ENCODE results near the gene DOP1A.

The DOP1A gene

DNA sequence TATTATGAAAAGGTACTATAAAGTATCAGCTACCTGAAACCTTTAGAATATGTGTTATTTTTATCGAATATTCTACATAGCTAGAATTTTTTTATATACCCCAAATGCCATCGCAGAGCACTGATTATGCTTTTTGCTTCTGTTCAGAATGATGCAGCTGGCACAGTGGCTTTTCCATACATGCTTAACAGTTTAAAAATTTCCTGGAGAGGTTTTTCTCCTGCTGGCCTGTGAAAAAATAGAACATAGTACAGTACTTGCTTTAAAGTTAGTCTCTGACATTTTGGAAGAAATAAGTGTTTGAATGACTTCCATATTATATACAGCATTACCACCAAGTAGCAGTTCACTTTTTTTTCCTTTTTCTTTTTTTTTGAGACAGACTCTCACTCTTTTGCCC lies 5.3 kb downstream of the DOP1A start:
- no peak for DNase-seq

DNA sequence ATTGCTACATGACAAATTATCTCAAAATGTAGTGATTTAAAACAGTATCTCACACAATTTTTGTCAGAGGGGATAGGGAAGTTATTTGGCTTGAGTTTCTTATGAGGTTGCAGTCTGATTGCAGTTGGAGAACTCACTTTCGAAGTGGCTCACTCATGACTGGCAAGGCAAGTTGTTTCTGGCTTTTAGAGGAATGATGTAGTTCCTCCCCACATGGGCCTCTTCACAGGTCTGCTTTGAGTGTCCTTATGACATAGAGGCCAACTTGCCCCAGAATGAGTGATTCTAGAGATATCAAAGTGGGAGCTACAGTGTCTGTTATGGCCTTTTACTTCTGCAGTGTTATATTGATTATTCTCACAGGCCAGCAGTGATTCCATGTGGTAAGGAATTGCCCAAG lies 6.1 kb downstream of the DOP1A start:
- no peak for DNase-seq

DNA sequence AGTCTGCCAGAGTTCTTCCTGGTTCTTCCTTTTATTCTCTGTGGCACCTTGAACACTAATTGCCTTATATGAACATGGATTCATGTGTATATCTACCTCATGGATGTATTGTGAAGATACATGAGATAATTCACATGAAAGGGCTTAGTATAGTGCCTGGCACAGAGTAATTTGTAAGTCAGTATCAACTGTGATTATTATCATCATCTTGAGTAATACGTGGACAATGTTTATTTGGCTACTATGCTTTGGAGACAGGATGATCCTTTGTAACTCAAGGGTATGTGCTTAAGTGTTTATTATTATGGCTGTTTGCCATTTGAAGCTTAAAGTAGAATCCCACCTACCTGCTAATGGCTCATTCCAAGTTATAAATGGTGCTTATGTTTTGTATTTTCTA lies 16.0 kb downstream of the DOP1A start:
- no peak for DNase-seq

DNA sequence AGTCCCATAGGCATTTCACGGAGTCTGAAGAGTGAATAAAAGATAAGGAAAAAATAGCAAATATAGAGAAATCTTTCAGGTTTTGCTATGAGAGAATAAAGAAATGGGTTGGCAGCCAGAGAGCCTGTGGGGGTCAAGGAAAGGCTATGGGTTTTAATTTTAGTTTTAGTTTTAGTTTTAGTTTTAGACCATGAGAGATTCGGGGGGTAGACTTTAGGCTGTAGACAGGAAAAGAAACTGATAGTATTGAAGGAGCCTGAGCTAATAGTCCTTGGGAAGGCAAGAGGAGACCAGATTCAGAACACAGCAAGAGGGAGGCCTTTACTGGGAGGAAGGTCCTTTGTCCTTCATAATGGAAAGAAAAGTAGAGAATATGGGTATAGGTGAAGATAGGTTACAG lies 19.3 kb downstream of the DOP1A start:
- no peak for DNase-seq

DNA sequence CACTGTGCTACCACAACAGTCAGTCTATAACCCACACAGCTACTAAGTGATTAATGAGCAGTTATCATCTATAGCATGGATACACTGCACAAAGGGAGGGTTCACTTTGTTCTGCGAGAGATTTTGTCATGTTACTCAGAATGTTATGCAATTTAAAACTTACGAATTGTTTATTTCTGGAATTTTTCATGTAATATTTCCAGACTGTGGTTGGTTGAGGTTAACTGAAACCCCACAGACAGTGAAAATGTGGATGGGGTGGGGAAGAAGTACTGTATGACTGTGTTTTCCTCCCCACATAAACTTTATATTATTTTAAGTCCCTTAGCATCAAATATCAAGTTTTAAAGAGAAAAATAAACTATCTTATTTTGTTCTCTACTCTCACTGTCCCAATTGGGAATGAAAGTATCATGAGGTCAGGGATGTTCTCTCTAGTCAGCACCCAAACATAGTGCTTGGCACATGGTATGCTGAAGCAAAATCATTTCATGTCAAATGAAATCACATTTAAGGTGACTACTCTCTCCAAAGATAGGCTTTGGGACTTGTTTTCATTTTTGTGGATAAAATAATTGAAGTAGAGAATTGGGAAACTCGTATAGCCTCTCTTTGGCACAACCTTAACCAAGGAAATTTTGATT lies 25.4 kb downstream of the DOP1A start:
- no peak for DNase-seq

DNA sequence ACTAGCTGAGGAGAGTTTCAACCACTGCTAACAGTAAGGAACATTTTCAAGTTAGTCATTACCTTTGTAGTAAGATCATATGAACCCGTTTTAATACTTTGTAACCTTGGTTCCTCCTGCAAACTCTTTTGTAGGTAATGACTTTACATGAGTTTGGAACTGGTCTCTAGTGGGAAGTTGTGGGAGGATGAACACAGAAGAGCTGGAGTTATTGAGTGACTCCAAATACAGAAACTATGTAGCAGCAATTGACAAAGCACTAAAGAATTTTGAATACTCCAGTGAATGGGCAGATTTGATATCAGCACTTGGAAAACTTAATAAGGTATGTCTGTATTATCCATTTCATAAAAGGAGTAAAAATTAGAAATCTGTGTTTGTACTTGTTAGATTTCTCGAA lies 29.3 kb downstream of the DOP1A start:
- DNase-seq: no peak

DNA sequence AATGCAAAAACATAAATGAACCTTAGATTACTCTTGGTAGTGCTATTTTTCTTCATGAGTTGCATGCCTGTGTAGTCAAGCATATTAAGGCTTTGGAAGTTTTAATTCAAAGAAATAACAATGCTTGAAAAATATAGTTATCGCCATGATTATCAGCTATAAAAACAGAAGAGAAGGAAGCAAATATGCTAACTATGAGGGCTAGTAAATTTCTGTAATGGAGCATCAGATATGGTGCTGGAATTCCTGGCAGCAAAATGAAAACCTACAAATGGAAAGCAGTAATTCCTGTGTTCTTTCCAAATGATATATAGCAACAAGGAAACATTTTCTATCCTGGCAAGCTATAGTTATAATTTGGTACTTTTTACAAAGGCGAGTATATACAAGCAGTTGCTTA lies 29.7 kb downstream of the DOP1A start:
- no peak for DNase-seq

DNA sequence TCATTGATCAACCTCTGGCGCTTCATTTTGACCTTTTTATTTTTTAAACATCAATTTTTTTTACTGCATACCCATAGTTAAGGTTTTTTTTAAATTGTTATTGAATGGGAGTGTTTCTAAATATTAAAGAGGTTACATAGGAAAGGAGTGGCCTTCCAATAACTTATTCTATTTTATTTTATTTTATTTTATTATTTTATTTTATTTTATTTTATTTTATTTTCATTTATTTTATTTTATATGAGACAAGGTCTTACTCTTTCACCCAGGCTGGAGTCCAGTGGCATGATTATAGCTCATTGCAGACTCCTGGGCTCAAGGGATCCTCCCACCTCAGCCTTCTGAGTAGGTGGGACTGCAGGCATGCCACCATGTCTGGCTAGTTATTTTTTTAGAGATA lies 30.2 kb downstream of the DOP1A start:
- DNase-seq: no peak

DNA sequence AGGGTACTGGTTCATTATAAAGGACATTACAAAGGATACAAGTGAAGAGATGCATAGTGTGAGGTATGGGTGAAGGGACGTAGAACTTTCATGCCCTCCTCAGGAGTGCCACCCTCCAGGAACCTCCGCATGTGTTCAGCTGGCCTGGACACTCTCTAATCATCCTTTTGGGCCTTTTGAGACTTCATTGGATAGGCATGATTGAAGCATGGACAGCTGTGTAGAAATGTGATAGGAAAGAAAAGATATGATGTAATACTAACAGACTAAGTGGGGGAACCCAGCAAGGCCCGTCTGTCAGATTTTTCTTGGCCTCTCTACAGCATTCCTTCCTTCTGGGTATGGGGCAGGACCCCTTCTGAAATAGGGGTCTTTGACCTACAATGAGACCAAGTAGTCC lies 31.1 kb downstream of the DOP1A start:
- DNase-seq: no peak

DNA sequence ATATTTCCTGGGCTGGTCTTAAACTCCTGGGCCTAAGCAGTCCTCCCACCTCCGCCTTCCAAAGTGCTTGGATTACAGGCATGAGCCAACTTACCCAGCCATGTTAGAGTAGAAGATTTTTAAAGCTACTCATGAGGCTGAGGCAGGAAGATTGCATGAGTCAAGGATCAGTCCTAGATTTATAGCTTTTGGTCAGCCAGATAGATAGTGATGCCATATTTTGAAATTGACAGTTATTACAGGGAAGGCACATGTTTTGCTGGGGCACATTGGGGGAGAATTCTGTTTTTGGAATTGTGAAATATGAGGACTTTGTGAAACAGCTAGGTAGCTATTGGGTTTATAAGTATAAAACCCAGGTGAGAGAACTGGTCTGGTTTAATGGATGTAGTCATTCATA lies 40.9 kb downstream of the DOP1A start:
- no peak for DNase-seq

DNA sequence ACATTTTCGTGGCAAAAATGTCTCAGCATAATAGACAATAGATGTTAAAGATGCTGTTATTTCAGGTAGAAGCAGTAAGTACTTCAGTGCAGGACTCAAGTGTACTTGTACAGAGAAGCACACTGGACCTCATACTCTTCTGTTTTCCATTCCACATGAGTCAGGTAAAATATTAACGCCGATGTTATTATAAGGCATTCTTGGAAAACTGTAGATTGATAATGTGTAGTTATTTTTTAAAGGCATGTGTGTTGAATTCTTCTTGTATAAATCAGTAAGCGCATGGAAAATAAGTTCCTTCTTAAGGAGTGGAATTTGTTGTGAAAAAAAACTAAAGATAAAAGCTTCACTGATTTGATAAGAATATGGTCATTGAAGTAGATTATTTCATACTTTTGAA lies 45.8 kb downstream of the DOP1A start:
- no peak for DNase-seq

DNA sequence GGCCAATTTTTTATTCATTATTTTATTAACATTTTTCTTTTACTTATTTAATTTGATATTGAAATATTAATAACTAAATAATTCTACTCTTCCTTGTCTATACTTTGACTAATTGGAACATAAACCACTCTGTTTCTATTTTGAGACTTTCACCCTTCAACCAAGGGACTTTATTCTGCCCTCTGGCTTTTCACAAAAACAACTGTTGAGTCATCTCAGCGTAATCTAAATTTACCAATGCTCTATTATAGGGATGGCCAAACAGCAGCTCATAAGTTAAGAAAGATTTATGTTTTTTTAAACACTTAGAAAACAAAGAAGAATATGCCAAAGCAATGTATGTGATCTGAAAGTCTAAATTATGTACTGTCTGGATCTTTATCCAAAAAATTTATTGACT lies 46.7 kb downstream of the DOP1A start:
- DNase-seq: no peak

DNA sequence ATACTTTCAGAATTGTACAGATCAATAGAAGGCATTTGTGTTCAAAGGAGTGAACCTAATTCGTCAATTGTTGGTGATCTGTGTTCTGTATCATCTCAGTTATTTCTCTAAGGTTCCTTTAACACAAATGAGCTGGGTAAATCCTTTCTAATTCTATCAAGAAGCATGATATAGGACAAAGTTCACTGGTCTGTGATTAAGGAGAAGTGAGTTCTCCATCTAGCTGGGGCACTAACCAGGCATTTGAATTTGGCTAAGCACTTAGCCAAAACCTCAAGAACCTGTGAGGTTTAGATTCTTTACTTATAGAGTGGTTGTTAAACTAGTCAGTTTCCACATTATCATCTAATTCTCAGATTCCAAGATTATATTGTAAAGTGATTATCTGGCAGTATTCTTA lies 50.3 kb downstream of the DOP1A start:
- no peak for DNase-seq

DNA sequence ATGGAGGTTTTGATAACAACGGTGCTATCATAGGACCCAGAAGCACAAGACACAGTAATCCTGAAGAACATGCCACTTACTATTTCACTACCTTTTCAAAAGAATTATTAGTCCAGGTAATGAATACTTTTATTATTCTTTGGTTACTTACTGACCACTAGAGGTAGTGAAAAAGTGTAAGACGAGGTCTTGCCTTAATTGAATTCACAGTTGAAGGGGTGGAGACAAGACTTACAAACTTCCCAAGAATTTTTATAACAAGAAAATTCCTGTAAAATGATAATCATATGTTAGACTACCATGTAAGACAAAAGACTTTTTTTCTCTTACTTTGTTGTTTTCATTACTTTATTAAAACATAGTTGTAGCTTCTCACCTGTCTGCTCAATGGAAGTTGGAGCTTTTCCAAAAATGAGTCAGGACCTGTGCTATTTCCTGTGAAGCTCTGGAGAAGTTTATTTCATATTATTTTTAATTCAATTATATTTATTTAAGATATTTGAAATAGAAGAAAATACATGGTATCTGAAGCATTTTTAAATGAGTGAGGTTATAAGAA lies 52.4 kb downstream of the DOP1A start:
- DNase-seq: no peak

DNA sequence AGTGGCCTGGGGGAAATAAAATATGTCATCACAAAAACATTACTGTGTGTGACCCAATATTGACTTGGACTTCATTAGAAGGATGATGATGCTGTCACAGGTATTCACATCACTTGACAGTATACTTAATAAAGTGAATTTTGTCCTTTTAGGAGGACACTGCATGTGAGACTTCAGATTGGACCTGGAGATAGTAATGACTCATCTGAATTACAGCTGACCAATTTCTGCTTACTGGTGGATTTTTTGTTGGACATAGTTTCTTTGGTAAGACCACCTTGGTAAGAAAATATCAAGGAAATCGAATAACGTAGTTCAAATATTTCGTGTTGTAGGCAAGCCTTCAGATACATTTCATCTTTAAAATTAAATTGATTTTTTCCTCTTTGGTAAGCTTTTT lies 57.1 kb downstream of the DOP1A start:
- no peak for DNase-seq

DNA sequence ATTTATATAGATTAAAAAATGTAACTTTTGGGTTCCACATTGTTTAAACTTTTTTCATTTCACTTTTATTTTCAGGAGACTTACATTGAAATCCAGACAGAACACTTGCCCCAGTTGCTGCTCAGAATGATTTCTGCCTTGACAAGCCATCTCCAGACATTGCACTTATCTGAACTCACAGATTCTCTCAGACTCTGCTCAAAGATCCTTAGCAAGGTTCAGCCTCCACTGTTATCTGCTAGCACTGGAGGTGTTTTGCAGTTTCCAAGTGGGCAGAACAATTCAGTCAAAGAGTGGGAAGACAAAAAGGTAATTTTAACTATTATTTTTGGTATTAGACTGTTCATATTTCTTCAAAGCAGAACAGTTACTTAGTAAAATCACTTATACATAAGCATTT lies 58.0 kb downstream of the DOP1A start:
- DNase-seq: no peak

DNA sequence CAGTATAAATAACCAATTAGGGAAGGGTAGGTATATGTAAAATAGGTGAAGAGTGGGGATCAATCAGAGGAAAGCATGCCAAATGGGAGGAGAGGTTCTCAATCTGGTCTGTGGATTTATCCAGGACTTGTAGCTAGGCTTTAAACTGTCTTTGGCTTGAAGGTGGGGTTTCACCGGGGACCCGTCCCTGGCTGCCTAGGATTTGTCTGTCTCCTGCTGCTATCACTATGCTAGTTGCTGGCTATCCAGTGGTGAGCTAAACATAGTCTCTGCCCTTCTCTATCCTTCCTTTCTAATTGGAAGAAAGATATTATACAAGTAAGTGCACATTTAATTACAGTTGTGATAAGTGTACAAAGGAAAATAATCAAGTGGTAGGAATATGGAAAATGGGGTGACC lies 58.8 kb downstream of the DOP1A start:
- no peak for DNase-seq

DNA sequence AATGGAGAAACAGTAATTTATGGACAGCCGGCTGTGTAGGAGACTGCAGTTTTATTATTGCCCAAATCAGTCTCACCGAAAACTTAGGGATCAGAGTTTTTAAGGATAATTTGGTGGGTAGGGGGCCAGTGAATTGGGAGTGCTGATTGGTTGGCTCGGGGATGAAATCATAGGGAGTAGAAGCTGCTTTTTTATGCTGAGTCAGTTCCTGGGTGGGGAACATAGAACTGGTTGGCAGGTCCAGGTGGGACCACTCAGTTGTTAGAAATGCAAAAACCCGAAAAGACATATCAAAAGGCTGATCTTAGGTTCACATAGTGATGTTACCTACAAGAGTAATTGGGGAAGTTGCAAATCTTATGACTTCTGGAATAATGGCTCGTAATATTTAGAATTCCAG lies 59.3 kb downstream of the DOP1A start:
- DNase-seq: no peak

DNA sequence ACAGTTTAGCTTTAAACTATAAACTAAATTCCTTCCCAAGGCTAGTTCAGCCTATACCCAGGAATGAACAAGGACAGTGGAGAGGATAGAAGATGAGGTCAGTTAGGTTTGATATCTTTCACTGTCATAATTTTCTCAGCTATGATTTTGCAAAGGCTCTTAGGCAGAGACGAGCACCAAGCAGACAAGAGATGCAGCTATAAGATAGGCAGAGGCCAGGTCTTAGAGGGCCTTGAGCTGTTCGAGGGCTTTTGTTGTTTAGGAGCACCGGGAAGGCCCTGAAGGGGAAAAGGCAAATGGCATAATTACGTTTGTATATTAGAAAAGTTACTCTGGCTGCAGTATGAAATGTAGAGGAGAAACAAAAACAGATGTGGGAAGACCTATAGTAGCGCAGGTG lies 59.8 kb downstream of the DOP1A start:
- DNase-seq: no peak

DNA sequence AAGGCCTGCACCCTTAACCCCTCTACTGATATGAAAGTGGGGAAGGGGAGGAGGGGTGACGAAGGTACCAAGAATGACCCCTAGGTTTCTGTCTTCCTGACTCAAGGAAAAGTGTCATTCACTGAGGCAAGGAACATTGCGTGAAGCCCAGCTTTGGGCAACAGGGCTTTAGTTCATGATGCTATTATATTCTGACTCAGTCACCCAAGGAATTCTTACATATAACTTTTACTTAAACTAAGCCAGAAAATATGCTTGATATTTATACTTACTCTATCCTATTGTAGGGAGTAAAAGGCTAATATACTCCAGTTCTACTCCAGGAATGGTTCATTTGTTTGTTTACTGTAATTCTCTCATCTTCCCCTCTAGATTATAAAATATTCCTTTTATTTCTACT lies 60.5 kb downstream of the DOP1A start:
- no peak for DNase-seq

DNA sequence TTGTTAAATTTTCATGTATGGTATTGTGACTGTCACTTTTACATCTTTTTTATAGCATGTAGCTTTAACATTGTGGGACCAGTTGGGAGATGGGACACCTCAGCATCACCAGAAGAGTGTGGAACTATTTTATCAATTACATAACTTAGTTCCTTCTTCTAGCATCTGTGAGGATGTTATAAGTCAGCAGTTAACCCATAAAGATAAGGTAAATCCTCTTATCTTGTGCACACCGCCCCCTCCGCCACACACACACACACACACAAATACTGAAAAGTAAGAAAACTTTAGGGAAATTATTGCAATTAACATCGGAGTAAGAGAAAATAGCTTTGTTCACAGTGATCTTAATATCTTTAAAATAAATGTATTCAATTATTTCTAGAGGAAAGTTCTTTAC lies 64.7 kb downstream of the DOP1A start:
- DNase-seq: no peak

DNA sequence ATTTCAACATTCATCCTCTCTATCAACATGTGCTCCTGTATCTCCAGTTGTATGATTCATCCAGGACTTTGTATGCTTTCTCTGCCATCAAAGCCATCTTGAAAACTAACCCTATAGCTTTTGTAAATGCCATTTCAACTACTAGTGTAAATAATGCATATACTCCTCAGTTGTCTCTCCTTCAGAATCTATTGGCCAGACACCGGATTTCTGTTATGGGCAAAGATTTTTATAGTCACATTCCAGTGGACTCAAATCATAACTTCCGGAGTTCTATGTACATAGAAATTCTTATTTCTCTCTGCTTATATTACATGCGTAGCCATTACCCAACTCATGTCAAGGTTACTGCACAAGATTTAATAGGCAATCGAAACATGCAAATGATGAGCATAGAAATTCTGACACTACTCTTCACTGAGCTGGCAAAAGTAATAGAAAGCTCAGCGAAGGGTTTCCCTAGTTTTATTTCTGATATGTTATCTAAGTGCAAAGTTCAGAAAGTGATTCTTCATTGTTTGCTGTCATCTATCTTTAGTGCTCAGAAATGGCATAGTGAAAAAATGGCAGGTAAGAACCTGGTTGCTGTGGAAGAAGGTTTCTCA lies 70.7 kb downstream of the DOP1A start:
- no peak for DNase-seq

DNA sequence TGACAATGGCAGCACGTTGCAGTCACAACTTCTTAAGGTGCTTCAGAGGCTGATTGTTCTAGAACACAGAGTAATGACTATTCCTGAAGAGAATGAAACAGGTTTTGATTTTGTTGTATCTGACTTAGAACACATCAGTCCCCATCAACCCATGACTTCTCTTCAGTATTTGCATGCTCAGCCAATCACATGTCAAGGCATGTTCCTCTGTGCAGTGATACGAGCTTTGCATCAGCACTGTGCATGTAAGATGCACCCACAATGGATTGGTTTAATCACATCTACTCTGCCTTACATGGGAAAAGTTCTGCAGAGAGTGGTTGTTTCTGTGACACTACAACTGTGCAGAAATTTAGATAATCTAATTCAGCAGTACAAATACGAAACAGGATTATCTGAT lies 71.3 kb downstream of the DOP1A start:
- no peak for DNase-seq

DNA sequence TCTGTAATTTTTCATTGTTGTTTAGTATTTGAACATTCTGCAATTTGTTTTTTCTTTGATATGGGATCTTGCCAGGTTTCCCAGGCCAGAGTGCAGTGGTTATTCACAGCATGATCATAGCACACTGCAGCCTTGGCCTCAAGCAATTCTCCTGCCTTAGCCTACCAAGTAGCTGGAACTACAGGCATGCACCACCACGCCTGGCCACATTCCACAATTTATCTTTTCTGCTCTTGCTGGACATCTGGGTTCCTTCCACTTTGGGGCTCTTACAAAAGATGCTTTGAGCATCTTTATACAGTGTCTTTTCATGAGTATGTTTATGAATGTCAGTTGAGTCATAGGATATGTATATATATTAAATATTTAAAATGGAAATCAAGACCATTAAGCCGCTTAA lies 83.6 kb downstream of the DOP1A start:
- DNase-seq: no peak

DNA sequence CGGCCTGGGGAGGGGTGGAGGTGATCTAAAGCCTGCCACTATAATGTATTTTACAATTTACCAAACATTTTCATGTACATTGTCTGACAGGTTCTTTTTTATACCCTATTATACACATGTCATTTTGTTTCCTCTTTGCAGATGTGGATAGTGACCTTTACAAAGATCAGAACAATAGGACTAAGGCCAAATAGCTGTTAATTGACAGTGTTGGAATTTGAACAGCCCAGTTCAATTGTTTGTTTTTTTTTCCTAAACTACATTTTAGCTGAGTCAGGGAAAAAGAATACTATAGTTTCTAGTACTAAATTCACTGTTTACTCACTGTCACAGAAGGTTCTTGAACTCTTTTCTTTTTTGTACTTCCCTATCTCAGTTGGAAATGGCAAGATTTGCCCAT lies 85.4 kb downstream of the DOP1A start:
- DNase-seq: no peak
